ENCODE results near the gene AK3.
A peak's percentile ranks its signal among the peaks of the same experiment; 100 is the strongest.

Gene AK3

GRCh38 chr9:4748612-4749011 is 7.6 kb upstream of the AK3 start:
- no peak for DNase-seq (ENCODE audit: low read depth)

DNA sequence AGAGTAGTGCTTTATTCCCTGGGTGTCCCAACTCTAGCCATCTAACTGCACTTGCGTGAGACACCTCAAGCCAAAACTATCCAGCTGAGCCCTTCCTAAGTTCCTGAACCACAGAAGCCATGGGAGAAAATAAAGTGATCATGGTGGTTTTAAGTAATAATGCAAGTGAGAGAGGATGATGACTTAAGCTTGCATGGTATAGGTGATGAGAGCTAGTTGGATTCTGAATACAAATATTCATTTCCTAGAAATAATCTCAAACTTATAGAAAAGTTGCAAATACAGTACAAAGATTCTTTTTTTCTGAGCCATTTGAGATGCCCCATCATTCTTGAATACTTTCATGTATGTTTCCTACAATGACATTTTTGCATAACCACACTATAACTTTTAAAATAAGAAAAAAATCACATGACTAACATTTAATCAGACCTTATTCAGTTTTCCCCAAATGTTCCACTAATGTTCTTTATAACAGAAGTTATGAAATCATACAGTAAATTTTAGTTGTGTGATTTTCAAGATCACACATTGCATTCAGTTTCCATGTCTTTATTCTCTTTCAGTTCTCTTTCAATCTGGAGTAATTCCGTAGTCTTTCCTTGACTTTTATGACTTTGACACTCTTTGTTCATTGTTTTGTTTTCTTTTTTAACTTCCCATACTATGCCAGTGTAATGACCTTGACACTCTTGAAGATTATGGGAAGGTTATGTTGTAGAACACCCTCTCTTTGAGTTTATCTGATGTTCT is 5.5 kb upstream of the AK3 start:
- no peak for DNase-seq (ENCODE audit: low read depth)

- peak; percentile 41 for DNase-seq (ENCODE audit: low read depth)
Measured at GRCh38 chr9:4743131-4743875, 2.3 kb upstream of the AK3 start.

DNA sequence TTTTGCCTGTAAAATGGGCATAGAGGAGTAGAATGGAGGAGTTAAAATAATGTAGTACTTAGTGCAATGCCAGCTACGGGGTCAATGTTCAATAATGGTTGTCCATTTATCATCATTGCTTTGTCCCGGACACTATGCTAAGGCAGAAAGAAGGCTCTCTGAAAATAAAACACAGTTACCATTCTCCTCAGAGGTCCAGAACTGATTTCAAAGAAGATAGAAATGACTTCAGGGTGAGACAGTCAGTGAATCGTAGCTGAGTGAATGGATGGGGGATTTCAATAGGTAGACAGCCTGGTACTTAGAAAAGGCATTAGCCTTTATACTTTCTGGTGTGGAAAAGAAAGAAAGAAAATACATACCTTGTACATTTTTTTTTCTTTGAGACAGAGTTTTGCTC is 1.2 kb upstream of the AK3 start:
- DNase-seq (ENCODE audit: low read depth), result no peak

DNA sequence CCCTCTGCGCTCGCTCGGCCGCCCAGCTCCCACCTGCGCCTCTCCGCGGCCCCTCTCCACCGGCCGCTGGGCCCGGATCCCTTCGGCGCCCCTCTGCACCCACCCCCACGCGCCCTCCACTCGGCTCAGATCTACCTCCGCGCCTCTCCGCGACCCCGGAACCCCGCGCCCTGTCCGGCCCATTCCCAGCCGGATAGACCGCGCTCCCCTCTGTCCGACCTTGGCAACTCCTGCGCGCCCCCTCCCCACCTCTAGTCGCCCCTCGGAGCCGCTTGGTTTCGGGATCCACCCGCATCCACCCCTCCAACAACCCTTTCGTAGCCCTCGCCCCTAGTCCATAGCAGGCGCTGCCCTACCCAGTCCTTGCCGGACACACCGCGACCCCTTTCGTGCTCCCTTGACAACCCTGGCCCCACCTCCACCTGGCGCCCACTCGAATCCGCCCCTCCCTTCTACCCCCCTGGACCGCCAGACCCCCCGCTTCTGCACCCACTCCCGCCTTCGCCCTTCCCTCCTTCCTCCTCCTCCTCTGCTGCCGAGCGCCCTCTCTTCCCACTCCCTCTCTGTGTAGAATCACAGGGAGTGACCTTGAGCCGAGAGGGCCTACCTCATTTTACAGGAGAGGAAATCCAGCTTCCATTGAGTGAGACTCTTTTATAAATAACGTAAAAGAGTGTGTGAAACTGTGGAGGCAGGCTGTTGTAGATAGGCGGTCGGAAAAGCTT is 525 bp upstream of the AK3 start:
- peak; percentile 17 for DNase-seq (ENCODE audit: low read depth)

DNA sequence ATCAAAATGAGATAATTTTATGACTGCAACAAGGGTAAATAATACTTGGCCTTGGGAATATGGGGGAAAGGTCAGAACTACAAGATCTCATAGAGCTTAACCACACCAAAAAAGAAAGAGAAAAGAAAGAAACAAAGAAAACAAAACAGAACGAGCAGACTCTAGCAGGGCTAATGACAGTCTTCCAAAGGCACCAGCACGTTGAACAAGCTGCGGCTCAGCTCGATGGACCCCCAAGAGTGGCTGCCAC is 689 bp downstream of the AK3 start:
- peak; percentile 16 for DNase-seq (ENCODE audit: low read depth)

- DNase-seq (ENCODE audit: low read depth), result peak; percentile 46
Measured at GRCh38 chr9:4739587-4740387, 1.2 kb downstream of the AK3 start.

GRCh38 chr9:4738866-4739586 is 2.0 kb downstream of the AK3 start:
- DNase-seq (ENCODE audit: low read depth), result peak; percentile 22

DNA sequence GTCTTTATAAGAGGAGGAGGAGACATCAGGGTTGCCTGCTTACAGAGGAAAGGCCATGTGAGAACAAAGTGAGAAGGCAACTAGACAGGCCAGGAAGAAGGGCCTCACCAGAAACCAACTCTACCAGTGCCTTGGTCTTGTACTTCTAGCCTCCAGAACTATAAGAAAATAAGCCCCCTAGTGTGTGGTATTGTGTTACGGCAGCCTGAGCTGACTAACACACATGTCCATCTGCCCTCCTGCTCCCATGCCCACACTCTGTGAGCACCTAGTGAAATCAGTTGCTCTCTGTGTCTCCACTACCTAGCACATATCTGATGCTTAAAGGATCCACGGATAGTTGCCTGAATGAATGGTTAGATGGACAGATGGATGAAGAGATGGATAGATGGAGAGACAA is 6.9 kb downstream of the AK3 start:
- DNase-seq (ENCODE audit: low read depth), result no peak

DNA sequence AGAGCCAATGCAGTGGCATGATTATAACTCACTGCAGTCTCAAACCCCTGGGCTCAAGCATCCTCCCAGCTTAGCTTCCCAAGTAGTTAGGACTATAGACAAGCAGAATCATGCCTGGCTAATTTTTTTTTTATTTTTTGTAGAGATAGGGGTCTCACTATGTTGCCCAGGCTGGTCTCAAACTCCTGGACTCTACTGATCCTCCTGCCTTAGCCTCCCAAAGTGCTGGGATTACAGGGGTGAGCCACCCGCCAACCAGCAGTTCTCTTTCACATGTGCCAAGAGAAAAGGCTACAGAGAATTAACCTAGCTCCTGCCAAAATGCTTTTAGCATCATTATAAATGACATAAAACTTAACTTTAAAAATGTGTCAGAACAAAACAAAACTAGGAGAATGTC is 8.1 kb downstream of the AK3 start:
- no peak for DNase-seq (ENCODE audit: low read depth)

GRCh38 chr9:4727593-4727992 is 13.4 kb downstream of the AK3 start:
- no peak for DNase-seq (ENCODE audit: low read depth)

DNA sequence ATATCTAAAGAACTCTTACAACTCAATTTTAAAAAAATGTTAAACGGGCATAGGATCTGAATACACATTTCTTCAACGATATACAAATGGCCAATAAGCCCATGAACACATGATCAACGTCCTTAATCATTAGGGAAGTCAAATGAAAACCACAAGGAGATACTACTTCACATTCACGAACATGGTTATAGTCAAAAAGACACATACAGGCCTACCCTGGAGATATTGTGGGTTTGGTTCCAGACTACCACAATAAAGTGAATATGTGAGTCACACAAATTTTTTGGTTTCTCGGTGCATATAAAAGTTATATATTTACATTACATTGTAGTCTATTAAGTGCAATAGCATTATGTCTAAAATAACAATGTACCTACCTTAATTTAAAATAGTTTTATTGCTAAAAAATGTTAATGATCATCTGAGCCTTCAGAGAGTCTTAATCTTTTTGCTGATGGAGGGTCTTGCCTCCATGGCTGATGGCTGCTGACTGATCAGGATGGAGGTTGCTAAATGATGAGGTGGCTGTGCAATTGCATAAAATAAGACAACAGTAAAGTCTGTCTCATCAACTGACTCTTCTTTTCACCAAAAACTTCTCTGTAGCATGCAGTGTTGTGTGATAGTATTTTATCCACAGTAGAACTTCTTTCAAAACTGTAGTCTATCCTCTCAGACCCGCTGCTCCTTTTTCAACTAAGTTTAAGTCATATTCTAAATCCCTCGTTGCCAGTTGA is 15.1 kb downstream of the AK3 start:
- DNase-seq (ENCODE audit: low read depth), result no peak

GRCh38 chr9:4721736-4722135 is 19.3 kb downstream of the AK3 start:
- no peak for DNase-seq (ENCODE audit: low read depth)

DNA sequence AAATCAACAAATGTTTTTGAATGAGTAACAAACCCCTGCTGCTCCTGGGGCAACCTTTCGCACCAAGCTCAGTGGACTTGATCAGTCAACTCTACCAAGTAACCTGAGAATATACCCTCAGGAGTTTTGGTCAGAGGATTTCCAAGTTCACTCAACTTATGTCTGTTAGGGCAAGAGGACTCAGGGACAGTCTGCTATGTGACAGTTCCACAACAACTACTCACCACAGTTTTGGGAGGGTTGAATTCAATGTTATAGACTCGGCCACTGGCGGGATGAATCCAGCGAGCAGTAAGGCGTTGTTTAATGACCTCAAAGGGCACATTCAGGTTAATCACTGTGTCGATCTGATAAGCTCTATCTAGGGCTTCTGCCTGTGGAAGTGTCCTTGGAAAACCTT is 22.1 kb downstream of the AK3 start:
- DNase-seq (ENCODE audit: low read depth), result no peak

DNA sequence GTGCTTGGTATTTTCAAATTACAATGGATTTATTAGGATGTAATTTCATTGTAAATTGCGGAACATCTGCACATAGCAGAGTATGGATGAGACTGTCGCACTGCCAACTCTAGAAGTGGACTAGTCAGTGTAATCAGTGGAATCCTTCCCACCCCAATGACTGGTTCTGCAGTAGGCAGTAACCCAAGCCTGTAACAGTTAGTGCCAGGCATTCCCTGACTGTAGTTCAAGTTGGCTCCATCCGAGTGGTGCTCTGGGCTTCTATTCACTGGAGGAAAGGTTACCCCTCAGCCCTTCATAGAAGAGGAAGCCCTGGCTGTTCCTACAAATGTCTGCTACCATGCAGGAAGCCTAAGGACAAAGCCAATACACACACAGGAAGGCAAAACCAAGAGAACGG is 23.2 kb downstream of the AK3 start:
- DNase-seq (ENCODE audit: low read depth), result no peak

DNA sequence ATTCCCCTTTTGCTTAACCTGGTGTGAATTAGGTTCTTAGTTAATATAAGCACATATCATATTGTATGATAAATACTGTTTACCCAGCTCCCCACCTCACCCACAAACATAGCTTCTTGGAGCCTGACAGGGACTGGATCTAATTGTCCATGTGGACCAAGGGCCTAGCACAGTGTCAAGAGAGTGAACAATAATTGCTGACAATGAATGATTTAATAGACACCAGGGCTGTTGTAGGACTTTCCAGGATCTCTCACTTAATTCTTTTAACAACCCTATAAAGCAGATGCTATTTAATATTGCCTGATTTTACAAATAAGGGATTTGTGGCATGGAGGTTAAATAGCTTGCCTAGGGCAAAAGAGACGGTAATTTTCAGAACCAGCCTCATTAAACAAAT is 24.8 kb downstream of the AK3 start:
- no peak for DNase-seq (ENCODE audit: low read depth)

GRCh38 chr9:4714266-4715016 is 26.6 kb downstream of the AK3 start:
- DNase-seq (ENCODE audit: low read depth), result peak; percentile 9

- DNase-seq (ENCODE audit: low read depth), result no peak
Measured at GRCh38 chr9:4713849-4714248, 27.2 kb downstream of the AK3 start.

GRCh38 chr9:4709380-4709779 is 31.6 kb downstream of the AK3 start:
- no peak for DNase-seq (ENCODE audit: low read depth)

DNA sequence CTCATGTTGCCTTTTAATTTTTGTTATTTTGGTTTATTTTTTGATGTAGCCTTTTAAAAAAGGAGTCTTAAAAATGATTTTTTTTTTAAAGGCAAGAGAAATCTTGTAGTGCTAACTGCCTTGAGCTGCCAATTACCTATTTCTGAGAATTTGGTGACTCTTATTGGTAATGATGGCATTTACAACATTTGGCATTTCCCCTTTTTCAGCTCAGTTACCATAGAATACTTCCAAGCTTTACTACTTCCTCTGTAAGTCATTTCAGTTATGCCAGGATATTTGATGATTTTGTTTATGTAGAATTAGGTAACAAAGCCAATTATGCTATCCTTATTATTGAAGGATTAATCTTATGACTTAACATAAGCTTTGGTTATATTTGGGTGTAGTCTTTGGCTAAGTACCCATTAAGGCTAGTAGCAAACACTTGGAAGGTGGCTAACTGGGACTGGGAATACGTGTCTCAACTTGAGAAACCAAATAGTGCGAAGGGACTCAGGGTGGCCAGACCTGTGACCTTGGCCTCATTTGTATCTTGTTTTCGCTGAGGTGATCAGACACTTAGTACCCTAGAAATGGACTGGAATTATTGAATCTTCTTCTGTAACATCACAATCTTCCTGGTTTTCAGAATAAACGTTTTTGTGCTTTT is 33.9 kb downstream of the AK3 start:
- DNase-seq (ENCODE audit: low read depth), result no peak

All from iris pigment epithelial cell (primary cell).